AG09309 (cell line): ENCODE data around the gene KLF17.

Experiments
- DNase-seq: peaks from one replicate; pipeline ENCODE4 v3.0.0-alpha.2; 2010; ENCODE audit warnings: low read depth
- H3K4me3 ChIP-seq: 2 replicates; pipeline ENCODE4 v1.5.1; 2011; ENCODE audit warnings: mild to moderate bottlenecking, low read depth, low read length, moderate library complexity; ENCODE audit not compliant: control insufficient read depth
- CTCF ChIP-seq: IDR thresholded peaks from 2 replicates; pipeline ENCODE4 v1.5.1; 2011; ENCODE audit warnings: mild to moderate bottlenecking, low read depth, low read length, inconsistent platforms; ENCODE audit not compliant: insufficient read depth, control insufficient read depth; ENCODE audit errors: missing control alignments

KLF17 gene

GRCh38 chr1:44168520-44169098, 50.0 kb downstream of the KLF17 start:
- no peak for DNase-seq
- TF ChIP-seq CTCF: no peak
- no peak overlapping the region for H3K4me3 ChIP-seq

GRCh38 chr1:44170281-44170823, 51.7 kb downstream of the KLF17 start:
- no peak for TF ChIP-seq CTCF
- peak; percentile 1 for DNase-seq
- no peak overlapping the region for H3K4me3 ChIP-seq

GRCh38 chr1:44174630-44175029, 56.0 kb downstream of the KLF17 start:
- no peak for DNase-seq
- no peak overlapping the region for H3K4me3 ChIP-seq
- TF ChIP-seq CTCF: no peak
